GM12878 (cell line): ENCODE results near the gene SHISA9.

ENCODE experiments used
- BACH1 ChIP-seq: fragments of 450-650 bp; IDR thresholded peaks from 2 replicates; pipeline ENCODE4 v1.6.1; 2017; ENCODE audit warnings: mild to moderate bottlenecking, borderline replicate concordance
- EZH2 ChIP-seq: IDR thresholded peaks from 2 replicates; pipeline ENCODE4 v1.6.1; 2012; ENCODE audit warnings: low read depth, mild to moderate bottlenecking, control low read depth, inconsistent platforms, low read length, borderline replicate concordance; ENCODE audit not compliant: control insufficient read depth
- MYC ChIP-seq: IDR thresholded peaks from 2 replicates; pipeline ENCODE4 v1.6.1; 2011; ENCODE audit warnings: mild to moderate bottlenecking, low read length, moderate library complexity, inconsistent platforms; ENCODE audit not compliant: insufficient read depth, insufficient replicate concordance, insufficient read length, severe bottlenecking
- NFYA ChIP-seq: IDR thresholded peaks from 2 replicates; pipeline ENCODE4 v1.6.1; 2011; ENCODE audit warnings: low read depth, mild to moderate bottlenecking, low read length, improper control_type of control experiment, borderline replicate concordance
- PAX8 ChIP-seq: fragments of 450-650 bp; IDR thresholded peaks from 2 replicates; pipeline ENCODE4 v1.6.1; 2017; ENCODE audit warnings: mild to moderate bottlenecking, moderate library complexity
- ZNF217 ChIP-seq: fragments of 450-650 bp; IDR thresholded peaks from 2 replicates; pipeline ENCODE4 v1.6.1; 2017; ENCODE audit warnings: antibody characterized with exemption, mild to moderate bottlenecking
- ZNF24 ChIP-seq: fragments of 450-650 bp; IDR thresholded peaks from 2 replicates; pipeline ENCODE4 v1.6.1; 2017; ENCODE audit warnings: antibody characterized with exemption, mild to moderate bottlenecking
- TF ChIP-seq, protein P1 (sequence below), 3 experiments: IDR thresholded peaks in 2 of 3; conservative IDR thresholded peaks in 1 of 3; 2 replicates each; pipeline ENCODE4 v1.5.1; 2011; ENCODE audit warnings: low read depth in 3 of 3, low read length in 3 of 3, mild to moderate bottlenecking in 3 of 3, control low read depth in 2 of 3, moderate library complexity in 2 of 3, inconsistent platforms in 1 of 3, mixed read lengths in 1 of 3; ENCODE audit not compliant: control insufficient read depth in 2 of 3, insufficient read depth in 1 of 3; ENCODE audit errors: extremely low read depth in 1 of 3
- TF ChIP-seq, protein P2 (sequence below): fragments of 450-650 bp; IDR thresholded peaks from 2 replicates; pipeline ENCODE4 v1.6.1; 2018; ENCODE audit warnings: borderline replicate concordance, mild to moderate bottlenecking; ENCODE audit not compliant: partially characterized antibody
- TF ChIP-seq, protein P3 (sequence below): IDR thresholded peaks from 2 replicates; pipeline ENCODE4 v1.6.1; 2012; ENCODE audit warnings: low read length, inconsistent platforms

DNA sequence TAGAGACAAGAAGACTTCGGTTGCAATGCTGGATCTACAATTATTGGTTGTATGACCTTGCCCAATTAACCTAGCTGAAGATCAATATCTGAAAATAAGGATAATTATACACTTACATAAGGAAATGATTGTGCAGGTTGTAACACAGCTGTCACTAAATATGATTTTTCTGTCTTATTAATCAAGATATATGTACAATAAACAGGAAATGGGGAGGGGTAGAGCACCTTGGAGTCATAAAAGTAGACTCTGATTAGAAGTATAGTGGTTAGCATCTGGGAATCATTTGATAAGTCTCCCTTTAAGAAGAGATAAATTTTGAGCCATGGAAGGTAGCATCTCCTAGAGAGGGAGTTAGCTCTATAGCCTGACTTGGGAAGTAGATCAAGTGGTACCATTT, 369.2 kb downstream of the SHISA9 start:
- TF ChIP-seq, protein P1, sequence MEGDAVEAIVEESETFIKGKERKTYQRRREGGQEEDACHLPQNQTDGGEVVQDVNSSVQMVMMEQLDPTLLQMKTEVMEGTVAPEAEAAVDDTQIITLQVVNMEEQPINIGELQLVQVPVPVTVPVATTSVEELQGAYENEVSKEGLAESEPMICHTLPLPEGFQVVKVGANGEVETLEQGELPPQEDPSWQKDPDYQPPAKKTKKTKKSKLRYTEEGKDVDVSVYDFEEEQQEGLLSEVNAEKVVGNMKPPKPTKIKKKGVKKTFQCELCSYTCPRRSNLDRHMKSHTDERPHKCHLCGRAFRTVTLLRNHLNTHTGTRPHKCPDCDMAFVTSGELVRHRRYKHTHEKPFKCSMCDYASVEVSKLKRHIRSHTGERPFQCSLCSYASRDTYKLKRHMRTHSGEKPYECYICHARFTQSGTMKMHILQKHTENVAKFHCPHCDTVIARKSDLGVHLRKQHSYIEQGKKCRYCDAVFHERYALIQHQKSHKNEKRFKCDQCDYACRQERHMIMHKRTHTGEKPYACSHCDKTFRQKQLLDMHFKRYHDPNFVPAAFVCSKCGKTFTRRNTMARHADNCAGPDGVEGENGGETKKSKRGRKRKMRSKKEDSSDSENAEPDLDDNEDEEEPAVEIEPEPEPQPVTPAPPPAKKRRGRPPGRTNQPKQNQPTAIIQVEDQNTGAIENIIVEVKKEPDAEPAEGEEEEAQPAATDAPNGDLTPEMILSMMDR (IDR thresholded peaks at IDR 0.05 in 2 of 3, conservative IDR thresholded peaks at IDR 0.05 in 1 of 3; ENCODE audit: control insufficient read depth in 2 of 3, extremely low read depth in 1 of 3, insufficient read depth in 1 of 3, low read depth in 3 of 3, low read length in 3 of 3), result no peak
- no peak for TF ChIP-seq MYC
- TF ChIP-seq, protein P2, sequence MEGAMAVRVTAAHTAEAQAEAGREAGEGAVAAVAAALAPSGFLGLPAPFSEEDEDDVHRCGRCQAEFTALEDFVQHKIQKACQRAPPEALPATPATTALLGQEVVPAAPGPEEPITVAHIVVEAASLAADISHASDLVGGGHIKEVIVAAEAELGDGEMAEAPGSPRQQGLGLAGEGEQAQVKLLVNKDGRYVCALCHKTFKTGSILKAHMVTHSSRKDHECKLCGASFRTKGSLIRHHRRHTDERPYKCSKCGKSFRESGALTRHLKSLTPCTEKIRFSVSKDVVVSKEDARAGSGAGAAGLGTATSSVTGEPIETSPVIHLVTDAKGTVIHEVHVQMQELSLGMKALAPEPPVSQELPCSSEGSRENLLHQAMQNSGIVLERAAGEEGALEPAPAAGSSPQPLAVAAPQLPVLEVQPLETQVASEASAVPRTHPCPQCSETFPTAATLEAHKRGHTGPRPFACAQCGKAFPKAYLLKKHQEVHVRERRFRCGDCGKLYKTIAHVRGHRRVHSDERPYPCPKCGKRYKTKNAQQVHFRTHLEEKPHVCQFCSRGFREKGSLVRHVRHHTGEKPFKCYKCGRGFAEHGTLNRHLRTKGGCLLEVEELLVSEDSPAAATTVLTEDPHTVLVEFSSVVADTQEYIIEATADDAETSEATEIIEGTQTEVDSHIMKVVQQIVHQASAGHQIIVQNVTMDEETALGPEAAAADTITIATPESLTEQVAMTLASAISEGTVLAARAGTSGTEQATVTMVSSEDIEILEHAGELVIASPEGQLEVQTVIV, result no peak
- no peak for TF ChIP-seq NFYA
- TF ChIP-seq ZNF217, result no peak
- no peak for TF ChIP-seq EZH2
- TF ChIP-seq BACH1, result no peak
- no peak for TF ChIP-seq PAX8
- no peak for TF ChIP-seq ZNF24
- TF ChIP-seq, protein P3, sequence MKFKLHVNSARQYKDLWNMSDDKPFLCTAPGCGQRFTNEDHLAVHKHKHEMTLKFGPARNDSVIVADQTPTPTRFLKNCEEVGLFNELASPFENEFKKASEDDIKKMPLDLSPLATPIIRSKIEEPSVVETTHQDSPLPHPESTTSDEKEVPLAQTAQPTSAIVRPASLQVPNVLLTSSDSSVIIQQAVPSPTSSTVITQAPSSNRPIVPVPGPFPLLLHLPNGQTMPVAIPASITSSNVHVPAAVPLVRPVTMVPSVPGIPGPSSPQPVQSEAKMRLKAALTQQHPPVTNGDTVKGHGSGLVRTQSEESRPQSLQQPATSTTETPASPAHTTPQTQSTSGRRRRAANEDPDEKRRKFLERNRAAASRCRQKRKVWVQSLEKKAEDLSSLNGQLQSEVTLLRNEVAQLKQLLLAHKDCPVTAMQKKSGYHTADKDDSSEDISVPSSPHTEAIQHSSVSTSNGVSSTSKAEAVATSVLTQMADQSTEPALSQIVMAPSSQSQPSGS, result no peak
